Activated CD4-positive, alpha-beta T cell treated with anti-CD3 and anti-CD28 coated beads for 24 hours (primary cell): ENCODE results near the gene ITM2B.

ENCODE experiments used
- DNase-seq, 2 donors: peaks; one replicate each; pipeline ENCODE4 v3.0.0-alpha.2; 2020; ENCODE audit warnings: low read depth in 2 of 2

ITM2B gene

GRCh38 chr13:48304143-48304876 is 71.3 kb downstream of the ITM2B start:
- no peak for DNase-seq

- no peak for DNase-seq
Measured at GRCh38 chr13:48311223-48311622, 78.2 kb downstream of the ITM2B start.

GRCh38 chr13:48315969-48316650 is 83.1 kb downstream of the ITM2B start:
- no peak for DNase-seq

GRCh38 chr13:48316826-48317510 is 84.0 kb downstream of the ITM2B start:
- no peak for DNase-seq

- DNase-seq: no peak
Measured at GRCh38 chr13:48317511-48318376, 84.7 kb downstream of the ITM2B start.

GRCh38 chr13:48318377-48318811 is 85.4 kb downstream of the ITM2B start:
- no peak for DNase-seq

- no peak for DNase-seq
Measured at GRCh38 chr13:48318821-48319511, 86.0 kb downstream of the ITM2B start.
